RWPE2 (cell line): Measurements from ENCODE around the gene BLACAT1.
A peak's percentile ranks its signal among the peaks of the same experiment; 100 is the strongest.

Experiments used
- ATAC-seq: fragments of 200-7000 bp; cut with Tn5 transposase; 3 replicates; pipeline ENCODE4 v1.9.1; 2021; ENCODE audit warnings: low read depth
- DNase-seq: peaks from one replicate; pipeline ENCODE4 v3.0.0-alpha.2; 2020; ENCODE audit warnings: low spot score
- H3K27ac ChIP-seq: fragments of 450-650 bp; 2 replicates; pipeline ENCODE4 v1.5.1; 2017; ENCODE audit warnings: mild to moderate bottlenecking; ENCODE audit not compliant: poor library complexity, severe bottlenecking
- H3K27me3 ChIP-seq: fragments of 250-450 bp; sonication (Bioruptor Pico); 2 replicates; pipeline ENCODE4 v1.5.1; 2021; ENCODE audit warnings: mild to moderate bottlenecking, moderate library complexity; ENCODE audit not compliant: insufficient read depth, poor library complexity, severe bottlenecking
- H3K36me3 ChIP-seq: fragments of 250-450 bp; sonication (Bioruptor Pico); 2 replicates; pipeline ENCODE4 v1.5.1; 2020; ENCODE audit warnings: low read depth, mild to moderate bottlenecking, moderate library complexity
- H3K4me1 ChIP-seq: fragments of 250-450 bp; sonication (Bioruptor Pico); 2 replicates; pipeline ENCODE4 v1.5.1; 2021; ENCODE audit warnings: mild to moderate bottlenecking, moderate library complexity; ENCODE audit not compliant: insufficient read depth, poor library complexity, severe bottlenecking
- H3K4me3 ChIP-seq: fragments of 250-450 bp; sonication (Bioruptor Pico); 2 replicates; pipeline ENCODE4 v1.5.1; 2021; ENCODE audit warnings: mild to moderate bottlenecking, moderate library complexity; ENCODE audit not compliant: severe bottlenecking
- H3K9me3 ChIP-seq: fragments of 250-450 bp; sonication (Bioruptor Pico); 2 replicates; pipeline ENCODE4 v1.5.1; 2021; ENCODE audit warnings: mild to moderate bottlenecking, moderate library complexity; ENCODE audit not compliant: severe bottlenecking
- CTCF ChIP-seq: fragments of 450-650 bp; IDR thresholded peaks from one replicate; pipeline ENCODE4 v1.5.1; 2017; ENCODE audit warnings: mild to moderate bottlenecking, moderate library complexity; ENCODE audit not compliant: poor library complexity, severe bottlenecking

The BLACAT1 gene

GRCh38 chr1:205455581-205456382 is at the start of gene BLACAT1:
TSS of gene BLACAT1 (minus strand) at chr1:205456045.
- Histone ChIP-seq H3K4me1 (peaks cover 1% of the 10 kb centered on the region), H3K9me3 (no peaks in the 10 kb centered on the region), H3K36me3 (no peaks in the 10 kb centered on the region), H3K27me3 (peaks cover 36% of the 10 kb centered on the region), H3K4me3 (peak within 1 kb of the TSS; percentile 23), H3K27ac (no peak within 1 kb of the TSS)
- no peak for TF ChIP-seq CTCF
- DNase-seq = no peak
- ATAC-seq = no peak

GRCh38 chr1:205505076-205505729 is 49.4 kb upstream of the BLACAT1 start:
- H3K36me3 ChIP-seq = no peaks in the 10 kb centered on the region; the same call in 1 of the 2 replicates
- H3K4me1 ChIP-seq = no peaks in the 10 kb centered on the region
- TF ChIP-seq CTCF = no peak
- DNase-seq (no peak), ATAC-seq (peak; percentile 17; the same call in 2 of the 3 replicates)
- H3K4me3 ChIP-seq = peak overlapping the region; percentile 79
- H3K27ac ChIP-seq = peak overlapping the region; percentile 41
- no peaks in the 10 kb centered on the region for H3K27me3 ChIP-seq
- H3K9me3 ChIP-seq = no peaks in the 10 kb centered on the region

- H3K27me3 ChIP-seq = no peaks in the 10 kb centered on the region
- DNase-seq (peak; percentile 88), ATAC-seq (peak; percentile 71)
- no peaks in the 10 kb centered on the region; the same call in 1 of the 2 replicates for H3K36me3 ChIP-seq
- peak within 1 kb of the TSS; percentile 41 for H3K27ac ChIP-seq
- no peaks in the 10 kb centered on the region for H3K4me1 ChIP-seq
- no peak for TF ChIP-seq CTCF
- H3K4me3 ChIP-seq = peak within 1 kb of the TSS; percentile 79
- H3K9me3 ChIP-seq = no peaks in the 10 kb centered on the region
Measured at GRCh38 chr1:205504311-205505075, 48.6 kb upstream of the BLACAT1 start, which contains the start of gene CDK18. TSS of gene CDK18 (plus strand) at chr1:205504669. CDS start at chr1:205523168, 18,499 bp downstream.

GRCh38 chr1:205502992-205503391 is 47.1 kb upstream of the BLACAT1 start:
- ATAC-seq (no peak), DNase-seq (no peak)
- H3K4me3 ChIP-seq = no peak overlapping the region
- H3K36me3 ChIP-seq = no peaks in the 10 kb centered on the region; the same call in 1 of the 2 replicates
- no peaks in the 10 kb centered on the region for H3K9me3 ChIP-seq
- H3K27ac ChIP-seq = no peak overlapping the region
- TF ChIP-seq CTCF = no peak
- no peaks in the 10 kb centered on the region for H3K27me3 ChIP-seq
- no peaks in the 10 kb centered on the region for H3K4me1 ChIP-seq
